ENCODE data around the gene CDK8. TPM values are rescaled to one million over a fixed set of nuclear protein-coding genes. Genes with fewer than 3 reads are reported as not detected.
A peak's percentile ranks its signal among the peaks of the same experiment; 100 is the strongest.

The CDK8 gene
- total and polyA plus RNA-seq, 9 of the 15 experiments (the other 6 are each of a cell fraction or from before 2014, with no cell fraction given), result 11.3 to 33.7 (median 20.3) TPM

DNA sequence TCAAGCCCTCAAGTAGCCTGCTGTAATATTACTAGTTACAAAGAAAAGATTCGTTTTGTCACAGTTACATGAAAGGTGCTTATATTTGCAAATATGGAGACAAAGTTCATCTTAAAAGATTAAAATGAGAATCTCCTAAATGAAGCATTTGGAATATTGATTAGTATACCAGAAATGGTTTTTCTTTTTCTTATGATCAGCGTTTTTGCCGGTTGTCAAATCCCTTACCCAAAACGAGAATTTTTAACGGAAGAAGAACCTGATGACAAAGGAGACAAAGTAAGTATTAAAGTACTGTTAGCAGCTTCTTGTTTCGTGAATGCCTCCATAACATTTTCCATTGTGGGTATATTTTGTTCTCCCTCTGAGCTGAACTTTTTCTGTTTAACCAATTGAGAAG, 147.1 kb downstream of the CDK8 start (continued):
- TF ChIP-seq, protein P1, sequence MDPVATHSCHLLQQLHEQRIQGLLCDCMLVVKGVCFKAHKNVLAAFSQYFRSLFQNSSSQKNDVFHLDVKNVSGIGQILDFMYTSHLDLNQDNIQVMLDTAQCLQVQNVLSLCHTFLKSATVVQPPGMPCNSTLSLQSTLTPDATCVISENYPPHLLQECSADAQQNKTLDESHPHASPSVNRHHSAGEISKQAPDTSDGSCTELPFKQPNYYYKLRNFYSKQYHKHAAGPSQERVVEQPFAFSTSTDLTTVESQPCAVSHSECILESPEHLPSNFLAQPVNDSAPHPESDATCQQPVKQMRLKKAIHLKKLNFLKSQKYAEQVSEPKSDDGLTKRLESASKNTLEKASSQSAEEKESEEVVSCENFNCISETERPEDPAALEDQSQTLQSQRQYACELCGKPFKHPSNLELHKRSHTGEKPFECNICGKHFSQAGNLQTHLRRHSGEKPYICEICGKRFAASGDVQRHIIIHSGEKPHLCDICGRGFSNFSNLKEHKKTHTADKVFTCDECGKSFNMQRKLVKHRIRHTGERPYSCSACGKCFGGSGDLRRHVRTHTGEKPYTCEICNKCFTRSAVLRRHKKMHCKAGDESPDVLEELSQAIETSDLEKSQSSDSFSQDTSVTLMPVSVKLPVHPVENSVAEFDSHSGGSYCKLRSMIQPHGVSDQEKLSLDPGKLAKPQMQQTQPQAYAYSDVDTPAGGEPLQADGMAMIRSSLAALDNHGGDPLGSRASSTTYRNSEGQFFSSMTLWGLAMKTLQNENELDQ (CRISPR knock-in tag; IDR thresholded peaks at IDR 0.05; ENCODE audit: borderline replicate concordance), result no peak
- TF ChIP-seq POLR2AphosphoS2 (IDR thresholded peaks at IDR 0.05; ENCODE audit: low read length) (no peak), SRSF7 (optimal IDR thresholded peaks at IDR 0.05; ENCODE audit: low read depth, low read length) (no peak)

DNA sequence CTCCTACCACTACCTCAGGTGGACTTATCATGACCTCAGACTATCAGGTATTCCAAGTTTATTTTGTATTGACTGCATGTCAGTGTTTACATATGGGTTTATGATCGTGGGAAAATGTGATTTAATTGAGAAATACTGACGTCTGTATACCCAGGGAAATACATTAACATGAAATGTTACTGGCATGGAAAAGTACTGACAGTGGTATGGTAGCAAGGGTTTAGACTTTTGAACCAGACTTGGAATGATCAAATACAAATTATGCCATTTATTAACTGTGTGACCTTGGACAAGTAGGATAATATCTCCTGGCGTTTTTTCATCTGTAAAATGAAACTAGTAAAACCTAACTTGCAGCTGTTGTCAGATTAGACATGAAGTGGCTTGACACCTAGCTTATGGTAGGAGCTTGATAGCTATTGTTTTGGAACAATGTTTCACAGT, 147.7 kb downstream of the CDK8 start:
- Histone ChIP-seq H3K27me3 (ENCODE audit: control insufficient read depth in 2 of 2, insufficient read depth in 2 of 2, low read length in 2 of 2) (no peaks in the 10 kb centered on the region), H3K27ac (ENCODE audit: extremely low read depth, low read depth, low read length) (no peak overlapping the region), H3K4me1 (replicated peaks in 1 of 2; ENCODE audit: control insufficient read depth in 2 of 2, insufficient read depth in 2 of 2, low read length in 2 of 2) (no peaks in the 10 kb centered on the region), H3K9me1 (ENCODE audit: control insufficient read depth, insufficient read depth, low read length) (no peaks in the 10 kb centered on the region), H3K9ac (ENCODE audit: insufficient read depth in 1 of 2, low read depth in 2 of 2, low read length in 2 of 2) (no peak overlapping the region), H3K4me3 (no peak overlapping the region), H3K4me2 (ENCODE audit: insufficient read depth, low read length) (no peak overlapping the region), H3K79me2 (ENCODE audit: control insufficient read depth, insufficient read depth, low read length) (no peaks in the 10 kb centered on the region), H3K9me3 (replicated peaks; ENCODE audit: control insufficient read depth, insufficient read depth, low read depth, low read length) (no peaks in the 10 kb centered on the region), H3K36me3 (ENCODE audit: control insufficient read depth, insufficient read depth, low read length) (peaks cover 22% of the 10 kb centered on the region; the same call in 2 of the 3 replicates), H2AFZ (ENCODE audit: low read depth, low read length) (no peak overlapping the region), H4K20me1 (replicated peaks; ENCODE audit: control insufficient read depth, insufficient read depth, low read length) (no peaks in the 10 kb centered on the region)
- TF ChIP-seq, protein P2, sequence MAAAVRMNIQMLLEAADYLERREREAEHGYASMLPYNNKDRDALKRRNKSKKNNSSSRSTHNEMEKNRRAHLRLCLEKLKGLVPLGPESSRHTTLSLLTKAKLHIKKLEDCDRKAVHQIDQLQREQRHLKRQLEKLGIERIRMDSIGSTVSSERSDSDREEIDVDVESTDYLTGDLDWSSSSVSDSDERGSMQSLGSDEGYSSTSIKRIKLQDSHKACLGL (CRISPR knock-in tag; IDR thresholded peaks at IDR 0.05; ENCODE audit: borderline replicate concordance, poor library complexity, severe bottlenecking), result no peak
- 0 out of 2 replicates have a peak, but pooled peaks have one; percentile 15 for TF ChIP-seq CBFA2T3 (IDR thresholded peaks at IDR 0.05)
- TF ChIP-seq PRMT5 (CRISPR knock-in tag; IDR thresholded peaks at IDR 0.05), result no peak
- no peak for TF ChIP-seq FIP1L1 (IDR thresholded peaks at IDR 0.05; ENCODE audit: low read depth, low read length, poor library complexity, severe bottlenecking)
- ATAC-seq (no peak), DNase-seq (ENCODE audit: extremely low read depth in 1 of 4, low spot score in 3 of 4) (no peak), FAIRE-seq (no peak)
- WGBS (ENCODE audit: insufficient coverage, low coverage, missing lambda C conversion rate), result 42% methylated on average over 3 of the region's 3 CpGs
- no TSS peak for BruUV-seq (replicated peaks)
- CTCF ChIA-PET (ENCODE audit: low intra/inter-chr PET ratio), result no interaction called here
- intact Hi-C loops (cut with micrococcal nuclease), result no loop called here
- POLR2A ChIA-PET, result no interaction called here
- in situ Hi-C loops (cut with MboI), result no loop called here

All from K562 (cell line).